NT2/D1 (cell line): Measurements from ENCODE around the gene MYOF.

Source experiments
- YY1 ChIP-seq: IDR thresholded peaks from 2 replicates; pipeline ENCODE4 v1.6.1; 2011; ENCODE audit not compliant: insufficient read length, insufficient read depth
- ZNF274 ChIP-seq: IDR thresholded peaks from 2 replicates; pipeline ENCODE4 v1.6.1; 2011; ENCODE audit warnings: mild to moderate bottlenecking, low read depth, low read length

DNA sequence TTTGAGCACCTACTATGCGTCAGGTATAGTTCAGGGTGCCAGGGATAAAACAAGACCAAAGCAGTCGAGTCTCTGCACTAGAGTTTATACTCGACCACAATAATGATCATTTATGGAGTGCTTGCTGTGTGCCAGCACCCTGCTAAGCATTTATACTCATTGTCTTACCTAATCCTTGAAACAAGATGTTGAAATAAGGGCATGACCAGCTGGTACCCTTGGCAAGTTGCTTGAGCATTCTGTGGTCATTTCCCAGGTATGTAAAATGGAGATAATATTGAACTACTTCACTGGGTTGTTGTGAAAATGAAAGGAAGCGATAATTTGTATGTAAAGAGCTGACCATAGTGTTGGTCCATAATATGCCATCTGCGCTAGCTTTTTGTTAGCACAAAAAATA is 223.0 kb downstream of the MYOF start:
- TF ChIP-seq YY1 (no peak), ZNF274 (no peak)
